HPDE6-E6E7 (cell line): ENCODE measurements around the gene NES.

Experiments used
- DNase-seq: peaks from one replicate; pipeline ENCODE4 v3.0.0; 2011; ENCODE audit warnings: missing footprints; ENCODE audit errors: extremely low spot score

Gene NES

DNA sequence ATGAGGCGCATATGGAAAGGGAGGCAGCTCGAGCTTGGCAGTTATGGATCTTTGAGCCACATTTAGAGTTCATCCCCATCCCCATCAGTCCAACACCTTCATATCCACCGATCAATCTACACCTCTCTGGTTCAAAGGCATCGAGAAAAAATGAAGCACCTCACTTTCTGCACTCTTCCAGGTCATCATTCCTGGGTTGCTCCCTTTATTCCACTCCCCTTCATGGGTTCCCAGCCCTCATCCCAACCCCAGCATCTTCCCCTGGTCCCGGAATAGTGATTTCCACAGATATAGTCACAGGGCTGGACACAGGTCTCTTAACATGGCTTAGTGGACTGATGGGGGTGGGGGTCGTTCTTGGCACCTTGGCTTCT is 57.6 kb downstream of the NES start:
- DNase-seq = no peak

DNA sequence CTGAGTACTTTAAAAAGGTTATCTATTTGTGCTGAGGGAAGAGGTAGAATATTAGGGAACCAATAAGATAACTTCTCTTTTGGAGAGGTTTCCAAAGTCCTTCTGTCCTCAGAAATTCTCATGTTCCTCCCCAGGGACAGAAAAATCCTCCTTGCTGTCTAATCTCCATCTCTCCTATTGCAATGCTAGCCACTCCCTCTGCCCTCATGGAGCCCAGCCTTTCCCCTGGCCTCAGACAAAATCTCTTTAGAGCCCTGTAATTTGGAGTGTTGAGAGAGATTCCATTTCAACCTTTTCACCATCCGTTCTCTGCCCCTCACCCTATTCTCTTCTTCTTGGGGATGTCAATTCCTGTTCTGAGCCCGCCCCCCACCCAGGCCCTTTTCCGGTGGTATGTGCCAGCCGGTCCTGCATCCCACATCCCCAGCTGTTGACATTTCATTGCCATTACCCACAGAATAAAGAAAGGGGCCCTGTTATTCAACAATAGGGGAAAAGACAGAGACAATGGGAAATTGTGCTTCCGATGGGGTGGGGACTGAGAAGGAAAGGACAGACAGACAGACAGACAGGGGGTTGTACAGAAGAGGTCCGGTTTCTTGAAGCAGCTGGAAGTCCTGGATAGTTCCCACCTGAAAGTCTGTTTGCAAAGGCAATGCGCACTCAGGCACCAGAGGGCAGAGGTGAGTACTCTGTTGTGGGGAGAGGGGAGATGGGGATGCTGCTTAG is 58.2 kb downstream of the NES start, which contains the start of gene HAPLN2:
HAPLN2 (plus strand) TSS at position 563 of the 729 bp plus-strand sequence. CDS start 4,076 bp downstream, outside the sequence.
- DNase-seq = no peak
